ENCODE data around the gene DOCK3. TPM values are rescaled to one million over a fixed set of nuclear protein-coding genes. Genes with fewer than 3 reads are reported as not detected.

DOCK3 gene
- total RNA-seq, result 1.3 TPM

GRCh38 chr3:50674349-50675178, at the start of gene DOCK3:
Gene DOCK3 (plus strand): TSS chr3:50674927. CDS start chr3:50675264, 337 bp downstream.
- peak; percentile 52 for DNase-seq (ENCODE audit: low spot score)

GRCh38 chr3:50625231-50626182, 49.2 kb upstream of the DOCK3 start:
- DNase-seq (ENCODE audit: low spot score), result no peak

DNA sequence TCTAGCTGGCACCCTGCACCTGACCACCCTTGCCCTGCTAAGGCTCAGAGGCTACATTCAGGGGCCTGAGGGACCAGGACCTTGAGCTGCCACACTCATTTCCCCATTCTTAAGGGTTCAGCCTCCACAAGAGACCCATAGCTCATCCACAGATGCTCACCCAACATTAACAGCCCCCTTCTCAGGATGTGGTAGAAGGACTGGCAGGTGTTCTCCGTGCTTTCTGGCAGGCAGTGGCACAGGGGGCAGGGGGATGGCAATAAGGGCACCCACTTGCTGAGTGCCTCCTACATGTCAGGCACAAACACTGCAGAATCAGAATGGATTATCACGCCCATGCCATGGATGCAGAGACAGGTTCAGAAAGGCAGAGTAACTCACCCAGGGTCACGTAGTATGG, 48.3 kb upstream of the DOCK3 start:
- DNase-seq (ENCODE audit: low spot score), result no peak

DNA sequence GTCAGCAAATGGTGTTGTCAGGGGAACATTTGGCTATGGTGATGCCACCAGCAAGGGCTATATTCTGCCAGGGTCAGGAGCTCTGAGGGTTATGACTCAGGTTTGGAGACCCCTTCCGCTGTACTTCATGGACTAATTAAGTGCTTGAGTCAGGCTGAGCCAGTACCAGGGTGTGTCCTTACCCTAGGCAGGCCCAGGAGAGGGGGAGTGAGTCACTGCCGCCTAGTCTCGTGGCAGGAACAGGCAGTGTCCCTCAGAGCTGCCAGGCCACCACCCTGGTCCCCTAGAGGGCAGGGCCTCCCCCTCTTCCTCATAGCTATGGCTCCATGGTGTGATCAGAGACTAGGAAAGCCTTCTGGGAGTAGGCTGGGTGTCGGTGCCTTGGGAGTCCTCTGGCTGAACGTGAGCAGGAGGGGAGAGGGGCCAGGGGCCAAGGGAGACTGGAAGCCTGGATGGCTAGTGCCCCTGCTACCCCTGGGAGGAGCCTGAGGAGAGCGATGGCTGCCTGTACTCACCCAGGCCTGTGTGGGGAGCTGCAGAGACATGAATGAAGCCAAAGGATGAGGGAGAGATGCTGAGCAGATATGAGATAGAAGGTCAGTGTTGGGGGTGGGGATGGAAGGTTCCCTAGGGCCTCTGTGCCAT, 47.2 kb upstream of the DOCK3 start:
- DNase-seq (ENCODE audit: low spot score), result no peak

- no peak for DNase-seq (ENCODE audit: low spot score)
Measured at GRCh38 chr3:50628601-50629000, 46.1 kb upstream of the DOCK3 start.

DNA sequence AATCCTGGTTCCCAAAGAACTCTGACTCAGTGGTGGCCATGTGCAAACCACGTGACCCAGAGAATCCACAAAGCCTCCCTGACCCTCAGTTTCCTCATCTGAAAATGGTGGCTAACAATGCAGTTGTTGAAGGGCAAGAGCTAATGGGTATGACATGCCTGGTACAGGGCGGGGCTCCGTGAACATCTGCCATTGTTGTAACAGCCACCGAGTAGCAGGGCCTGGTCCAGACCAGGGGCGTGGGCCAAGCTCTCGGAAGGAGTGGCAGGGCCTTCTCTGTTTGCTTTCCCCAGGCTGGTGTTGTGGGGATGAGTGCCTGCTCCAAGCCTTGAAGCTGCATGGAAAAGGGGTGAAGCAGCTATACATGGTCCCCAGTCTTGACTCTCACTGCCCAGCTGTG, 44.3 kb upstream of the DOCK3 start:
- DNase-seq (ENCODE audit: low spot score), result no peak

GRCh38 chr3:50630877-50631276, 43.9 kb upstream of the DOCK3 start:
- no peak for DNase-seq (ENCODE audit: low spot score)

GRCh38 chr3:50632450-50632849, 42.3 kb upstream of the DOCK3 start:
- DNase-seq (ENCODE audit: low spot score), result no peak

DNA sequence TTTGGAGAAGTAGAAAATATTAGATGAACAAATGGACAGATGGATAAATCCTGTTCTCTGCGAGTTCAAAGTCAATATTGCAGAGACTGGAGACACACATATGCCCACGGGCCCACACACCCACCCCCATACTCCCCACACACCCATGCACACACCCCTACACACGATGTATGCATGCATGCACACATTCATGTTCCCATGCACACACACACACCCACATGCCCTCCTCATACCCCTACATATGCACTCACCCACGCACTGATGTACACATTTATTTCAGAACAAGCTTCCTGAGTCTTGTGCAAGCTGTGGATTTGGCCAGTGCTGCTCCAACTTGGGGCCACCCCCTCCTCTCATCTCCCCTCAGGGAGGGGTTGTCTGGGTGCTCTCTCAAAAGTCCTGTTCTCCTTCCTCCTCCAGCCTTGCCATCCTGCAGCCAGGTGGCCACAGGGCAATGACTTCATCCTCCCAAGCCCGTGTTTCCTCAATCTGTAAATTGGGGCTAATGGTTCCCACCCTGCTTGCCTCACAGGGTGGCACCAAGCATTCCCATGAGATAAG, 41.4 kb upstream of the DOCK3 start:
- DNase-seq (ENCODE audit: low spot score), result no peak

- no peak for DNase-seq (ENCODE audit: low spot score)
Measured at GRCh38 chr3:50635066-50635465, 39.7 kb upstream of the DOCK3 start.

DNA sequence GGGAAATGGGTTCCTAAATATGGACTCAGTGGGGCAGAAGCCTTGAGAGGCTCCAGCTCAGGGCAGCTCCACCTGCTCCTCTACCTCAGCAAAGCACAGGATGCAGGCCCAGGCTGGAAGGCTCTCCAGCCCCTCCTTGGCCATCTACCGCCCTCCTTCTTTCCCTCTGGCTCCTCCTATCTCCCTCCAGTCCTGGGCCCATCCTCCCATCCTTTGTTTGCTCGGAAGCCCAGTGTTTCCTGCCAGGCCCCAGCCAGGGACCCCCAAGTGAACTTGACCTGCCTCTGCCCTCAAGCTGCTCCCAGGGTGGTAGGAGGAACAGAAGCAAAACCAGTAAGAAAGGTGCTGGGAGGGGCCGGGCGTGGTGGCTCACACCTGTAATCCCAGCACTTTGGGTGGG, 37.7 kb upstream of the DOCK3 start:
- DNase-seq (ENCODE audit: low spot score), result no peak

GRCh38 chr3:50637945-50638344, 36.8 kb upstream of the DOCK3 start:
- DNase-seq (ENCODE audit: low spot score), result no peak

GRCh38 chr3:50639055-50639494, 35.7 kb upstream of the DOCK3 start:
- DNase-seq (ENCODE audit: low spot score), result no peak

DNA sequence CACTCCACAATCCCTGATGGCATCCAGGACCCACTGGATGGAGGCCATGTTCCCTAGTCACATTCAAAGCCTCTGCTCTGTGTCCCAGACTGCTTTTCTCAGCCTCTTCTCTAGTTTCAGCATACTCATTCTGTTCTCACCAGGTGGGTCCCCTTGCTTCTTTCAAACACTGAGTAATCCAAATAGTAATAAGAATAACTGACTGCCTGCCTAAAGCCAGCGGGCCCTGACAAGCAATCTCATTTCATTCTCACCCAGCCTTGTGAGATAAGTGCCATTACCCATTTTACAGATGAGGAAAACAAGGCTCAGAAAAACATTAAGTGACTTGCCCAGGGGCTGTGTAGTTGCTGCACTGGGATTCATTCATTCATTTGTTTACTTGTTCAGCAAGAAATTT, 32.3 kb upstream of the DOCK3 start:
- no peak for DNase-seq (ENCODE audit: low spot score)

- no peak for DNase-seq (ENCODE audit: low spot score)
Measured at GRCh38 chr3:50644561-50644960, 30.2 kb upstream of the DOCK3 start.

DNA sequence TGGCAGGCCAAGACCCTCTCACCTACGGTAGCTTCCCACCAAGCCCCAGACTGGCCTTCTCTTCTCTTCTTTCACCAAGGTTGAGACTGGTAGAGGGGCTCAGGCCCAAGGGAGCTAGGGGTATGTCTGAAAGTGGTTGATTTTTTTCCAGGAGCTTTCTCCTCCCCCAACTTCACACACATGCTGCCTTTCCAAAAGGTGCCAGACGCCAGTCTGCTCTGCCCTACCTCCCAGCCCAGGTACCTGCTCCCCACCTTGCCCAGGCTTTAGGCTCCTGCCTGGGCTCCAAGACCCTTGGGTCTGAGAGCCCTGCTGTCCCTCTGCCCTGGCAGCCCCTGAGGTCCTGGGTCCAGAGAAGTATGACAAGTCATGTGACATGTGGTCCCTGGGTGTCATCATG, 29.3 kb upstream of the DOCK3 start:
- no peak for DNase-seq (ENCODE audit: low spot score)

- no peak for DNase-seq (ENCODE audit: low spot score)
Measured at GRCh38 chr3:50648313-50648712, 26.4 kb upstream of the DOCK3 start.

DNA sequence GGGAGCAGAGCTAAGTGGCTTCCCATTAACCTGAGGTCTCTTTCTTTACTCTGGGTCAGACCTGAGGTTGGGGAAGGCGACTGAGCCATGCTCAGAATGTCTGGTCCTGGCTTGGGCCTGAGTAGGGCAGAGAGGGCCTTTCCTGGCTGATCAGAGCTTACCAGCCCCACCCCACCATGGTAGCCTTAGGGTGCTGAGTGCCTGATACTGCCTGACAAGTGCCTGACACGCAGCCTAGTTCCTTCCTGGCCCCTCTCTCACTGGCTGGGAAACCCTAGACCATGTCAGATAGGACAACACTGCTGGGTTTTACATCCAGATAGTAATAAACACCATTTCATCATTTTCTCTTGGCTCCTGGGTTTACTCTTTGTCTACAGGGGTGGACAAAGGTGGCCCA, 25.8 kb upstream of the DOCK3 start:
- no peak for DNase-seq (ENCODE audit: low spot score)

DNA sequence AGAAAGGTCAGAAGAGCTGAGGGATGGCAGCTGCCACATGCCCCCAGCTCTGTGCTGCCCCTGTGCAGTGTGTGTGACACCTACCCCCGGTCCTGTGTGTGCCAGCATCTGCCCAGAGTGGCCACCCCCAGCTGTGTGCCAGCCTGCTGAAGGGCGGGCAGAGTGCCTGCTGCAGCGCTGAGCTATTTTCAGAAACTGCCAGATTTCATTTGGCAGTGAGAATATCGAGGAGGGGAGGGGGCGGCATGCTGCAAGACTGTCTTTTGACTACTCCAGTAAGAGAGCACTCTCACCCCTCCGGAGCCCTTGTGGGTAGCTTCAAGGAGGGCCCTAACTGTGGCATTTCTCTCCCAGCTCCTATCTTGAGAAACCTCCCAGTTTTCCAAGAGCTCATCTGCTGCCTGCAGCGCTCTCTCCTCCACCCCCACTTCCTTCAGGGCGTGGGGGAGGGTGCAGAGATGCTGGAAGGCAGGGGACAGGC, 25.2 kb upstream of the DOCK3 start:
- no peak for DNase-seq (ENCODE audit: low spot score)

DNA sequence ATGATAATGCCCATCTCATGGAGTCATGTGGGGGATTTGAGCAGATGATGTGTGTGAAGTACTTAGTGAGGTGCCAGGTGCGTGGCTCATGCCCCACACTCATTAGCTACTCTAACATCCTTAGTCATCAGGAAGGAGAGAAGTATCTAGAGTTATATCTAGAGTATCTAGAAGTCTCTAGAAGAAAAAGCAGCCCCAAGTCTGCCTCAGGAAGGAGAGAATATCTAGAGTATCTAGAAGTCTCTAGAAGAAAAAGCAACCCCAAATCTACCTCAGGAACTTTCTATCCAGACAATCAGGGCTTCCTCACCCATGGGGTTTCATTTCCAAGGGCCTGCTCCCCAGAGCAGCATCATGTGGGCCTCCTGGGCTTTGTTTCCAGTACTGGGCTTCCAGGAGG, 24.7 kb upstream of the DOCK3 start:
- no peak for DNase-seq (ENCODE audit: low spot score)

DNA sequence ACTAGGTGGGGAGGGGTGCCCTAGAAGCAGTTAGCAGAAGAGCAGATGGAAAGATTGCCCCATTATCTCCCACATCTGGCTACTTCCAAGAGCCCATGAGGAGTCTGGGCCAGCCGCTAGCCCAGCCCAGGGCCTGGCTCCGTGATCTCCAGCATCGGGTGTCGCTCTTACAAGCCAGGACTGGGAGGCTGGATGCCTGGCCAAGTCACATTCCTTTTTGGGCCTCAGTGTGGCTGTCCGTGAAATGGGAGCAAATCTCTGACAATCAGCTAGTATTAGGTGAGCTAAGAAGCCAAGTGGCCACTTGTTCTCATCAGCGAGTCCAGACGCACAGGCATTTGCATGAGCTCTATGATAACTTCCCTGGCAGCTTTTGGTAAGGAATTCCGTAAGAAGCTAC, 23.3 kb upstream of the DOCK3 start:
- DNase-seq (ENCODE audit: low spot score), result no peak

Data from mucosa of gallbladder (tissue), 1 donor.